ENCODE results near the gene ARL5A.
"Not testable (repeated sequence)": the region's sequence is repeated elsewhere in the genome, so short reads cannot be mapped to it uniquely, and the experiment has no call there.

GRCh38 chr2:151794422-151794821 is 33.8 kb downstream of the ARL5A start:
- not testable (repeated sequence) for TF ChIP-seq CTCF, POLR2A (IDR thresholded peaks at IDR 0.05)

Measured in ovary (tissue), 3 donors.